Tibial nerve (tissue), 4 donors: ENCODE data around the gene PCSK5. TPM values are rescaled to one million over a fixed set of nuclear protein-coding genes. Genes with fewer than 3 reads are reported as not detected.
"Not testable (repeated sequence)": the region's sequence is repeated elsewhere in the genome, so short reads cannot be mapped to it uniquely, and the experiment has no call there.

Source experiments
- DNase-seq, 2 donors: peaks; one replicate each; pipeline ENCODE4 v3.0.0-alpha.2; 2019; ENCODE audit warnings: low spot score in 2 of 2
- H3K27ac ChIP-seq, 4 donors: fragments of 200-600 bp; sonication (generic) in 3 of 4; one replicate each; pipeline ENCODE4 v1.5.1; 2017 to 2019; ENCODE audit warnings: mild to moderate bottlenecking in 1 of 4
- H3K27me3 ChIP-seq, 2 donors: fragments of 200-600 bp; sonication (generic) in 1 of 2; one replicate each; pipeline versions ENCODE4 v1.5.1 to v1.6.0; 2017 to 2019
- H3K36me3 ChIP-seq, 3 donors: fragments of 200-600 bp; sonication (generic); one replicate each; pipeline ENCODE4 v1.5.1; 2018 to 2019
- H3K4me1 ChIP-seq, 4 donors: fragments of 200-600 bp; sonication (generic) in 3 of 4; one replicate each; pipeline ENCODE4 v1.5.1; 2017 to 2019
- H3K4me3 ChIP-seq, 4 donors: fragments of 200-600 bp; sonication (generic) in 3 of 4; one replicate each; pipeline ENCODE4 v1.5.1; 2017 to 2019; ENCODE audit warnings: mild to moderate bottlenecking in 1 of 4, moderate library complexity in 1 of 4
- H3K9me3 ChIP-seq, 4 donors: fragments of 200-600 bp; sonication (generic) in 3 of 4; one replicate each; pipeline ENCODE4 v1.5.1; 2017 to 2019
- EP300 ChIP-seq, 2 donors: sonication (generic); formaldehyde crosslinking; IDR thresholded peaks; one replicate each; pipeline ENCODE4 v1.6.1; 2017; ENCODE audit warnings: antibody characterized with exemption in 2 of 2, mild to moderate bottlenecking in 1 of 2
- POLR2A ChIP-seq, 2 donors: fragments of 450-650 bp; IDR thresholded peaks; one replicate each; pipeline ENCODE4 v1.6.1; 2017; ENCODE audit warnings: antibody characterized with exemption in 2 of 2, mild to moderate bottlenecking in 2 of 2, moderate library complexity in 2 of 2
- WGBS, 2 donors: methylation state at CpG; one replicate each; pipeline ENCODE4 v1.1.5; 2018; 5-methylcytosine and 5-hydroxymethylcytosine counted together
- total RNA-seq, 4 donors: library from RNA; depleted of rRNA; stranded (reverse); fragments of >200 nt; gene quantifications; one replicate each; pipeline ENCODE4 v1.1.0, GENCODE V29; 2016
- TF ChIP-seq, protein P1 (sequence below), 5 experiments: fragments of 200-600 bp in 3 of 5; fragments of 450-650 bp in 2 of 5; sonication (generic) in 3 of 5; IDR thresholded peaks; one replicate each; pipeline ENCODE4 v1.5.1; 2016 to 2019; ENCODE audit warnings: antibody characterized with exemption in 5 of 5, mild to moderate bottlenecking in 3 of 5, moderate library complexity in 2 of 5

Gene PCSK5
- total RNA-seq, 4 donors from 2014 or later: 12.5 to 32.7 (median 23.0) TPM

DNA sequence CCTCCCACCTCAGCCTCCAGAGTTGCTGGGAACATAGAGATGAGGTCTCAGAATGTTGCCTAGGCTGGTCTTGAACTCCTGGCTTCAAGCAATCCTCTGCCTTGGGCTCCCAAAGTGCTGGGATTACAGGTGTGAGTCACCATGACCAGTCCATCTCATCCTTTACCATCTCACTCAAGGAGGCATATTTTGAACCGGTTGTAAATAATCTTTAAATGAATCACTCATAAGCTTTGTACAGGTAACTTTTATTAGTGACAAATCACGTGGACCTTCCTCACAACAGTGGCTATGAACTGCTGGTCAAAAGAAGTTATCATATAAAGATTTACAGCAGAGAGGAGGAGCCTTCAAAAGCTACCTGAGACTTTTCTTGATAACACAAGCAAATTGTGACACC, 433.0 kb downstream of the PCSK5 start:
- Histone ChIP-seq H3K4me3 (no peak overlapping the region), H3K4me1 (no peaks in the 10 kb centered on the region), H3K9me3 (no peaks in the 10 kb centered on the region), H3K27ac (no peak overlapping the region), H3K27me3 (no peaks in the 10 kb centered on the region), H3K36me3 (no peaks in the 10 kb centered on the region)
- WGBS, 2 donors: 78 to 93% methylated on average over 2 of the region's 2 CpGs
- no peak for DNase-seq
- TF ChIP-seq POLR2A (IDR thresholded peaks at IDR 0.05) (no peak), EP300 (IDR thresholded peaks at IDR 0.05) (no peak)
- TF ChIP-seq, protein P1, sequence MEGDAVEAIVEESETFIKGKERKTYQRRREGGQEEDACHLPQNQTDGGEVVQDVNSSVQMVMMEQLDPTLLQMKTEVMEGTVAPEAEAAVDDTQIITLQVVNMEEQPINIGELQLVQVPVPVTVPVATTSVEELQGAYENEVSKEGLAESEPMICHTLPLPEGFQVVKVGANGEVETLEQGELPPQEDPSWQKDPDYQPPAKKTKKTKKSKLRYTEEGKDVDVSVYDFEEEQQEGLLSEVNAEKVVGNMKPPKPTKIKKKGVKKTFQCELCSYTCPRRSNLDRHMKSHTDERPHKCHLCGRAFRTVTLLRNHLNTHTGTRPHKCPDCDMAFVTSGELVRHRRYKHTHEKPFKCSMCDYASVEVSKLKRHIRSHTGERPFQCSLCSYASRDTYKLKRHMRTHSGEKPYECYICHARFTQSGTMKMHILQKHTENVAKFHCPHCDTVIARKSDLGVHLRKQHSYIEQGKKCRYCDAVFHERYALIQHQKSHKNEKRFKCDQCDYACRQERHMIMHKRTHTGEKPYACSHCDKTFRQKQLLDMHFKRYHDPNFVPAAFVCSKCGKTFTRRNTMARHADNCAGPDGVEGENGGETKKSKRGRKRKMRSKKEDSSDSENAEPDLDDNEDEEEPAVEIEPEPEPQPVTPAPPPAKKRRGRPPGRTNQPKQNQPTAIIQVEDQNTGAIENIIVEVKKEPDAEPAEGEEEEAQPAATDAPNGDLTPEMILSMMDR (IDR thresholded peaks at IDR 0.05): no peak

DNA sequence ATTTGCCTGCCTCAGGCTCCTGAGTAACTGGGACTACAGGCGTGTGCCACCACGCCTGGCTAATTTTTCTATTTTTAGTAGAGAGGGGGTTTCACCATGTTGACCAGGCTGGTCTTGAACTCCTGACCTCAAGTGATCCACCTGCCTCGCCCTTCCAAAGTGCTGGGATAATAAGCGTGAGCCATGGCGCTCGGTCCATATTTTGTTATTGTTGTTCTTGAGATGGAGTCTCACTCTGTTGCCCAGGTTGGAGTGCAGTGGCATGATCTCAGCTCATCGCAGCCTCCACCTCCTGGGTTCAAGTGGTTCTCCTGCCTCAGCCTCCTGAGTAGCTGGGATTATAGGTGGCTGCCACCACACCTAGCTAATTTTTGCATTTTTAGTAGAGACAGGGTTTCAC, 433.6 kb downstream of the PCSK5 start:
- H3K4me1 ChIP-seq, H3K27me3 ChIP-seq, H3K36me3 ChIP-seq, DNase-seq, H3K27ac ChIP-seq, H3K4me3 ChIP-seq, H3K9me3 ChIP-seq: not testable (repeated sequence)
- 95 to 98% methylated on average over 6 to 7 of the region's 7 CpGs for WGBS, 2 donors

DNA sequence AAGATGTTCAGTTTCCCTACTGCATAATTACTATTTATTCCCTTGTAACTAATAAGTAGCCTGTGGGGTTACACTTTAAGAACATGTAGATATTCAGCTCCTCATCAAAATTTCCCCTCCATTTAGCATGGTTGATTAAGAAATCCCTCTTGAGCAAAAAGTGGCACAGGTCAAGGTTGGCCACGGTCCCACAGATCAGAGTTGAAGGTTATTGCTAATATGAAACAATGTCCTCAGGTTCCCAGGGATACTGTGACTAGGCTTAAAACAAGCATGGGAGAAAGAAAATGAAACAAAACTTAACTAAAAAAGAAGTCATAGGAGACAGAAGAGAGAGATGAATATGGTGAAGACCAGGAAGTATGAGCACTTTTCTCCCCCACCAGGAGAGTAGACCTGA, 439.6 kb downstream of the PCSK5 start:
- whole genome bisulfite sequencing, 2 donors: 70 to 71% methylated on average over 1 of the region's 1 CpG
- no peaks in the 10 kb centered on the region for H3K36me3 ChIP-seq
- TF ChIP-seq, protein P1 (IDR thresholded peaks at IDR 0.05): no peak
- TF ChIP-seq EP300 (IDR thresholded peaks at IDR 0.05): no peak
- no peaks in the 10 kb centered on the region for H3K4me1 ChIP-seq
- H3K27me3 ChIP-seq: no peaks in the 10 kb centered on the region
- no peak overlapping the region for H3K4me3 ChIP-seq
- H3K27ac ChIP-seq: no peak overlapping the region
- no peak for DNase-seq
- H3K9me3 ChIP-seq: no peaks in the 10 kb centered on the region

DNA sequence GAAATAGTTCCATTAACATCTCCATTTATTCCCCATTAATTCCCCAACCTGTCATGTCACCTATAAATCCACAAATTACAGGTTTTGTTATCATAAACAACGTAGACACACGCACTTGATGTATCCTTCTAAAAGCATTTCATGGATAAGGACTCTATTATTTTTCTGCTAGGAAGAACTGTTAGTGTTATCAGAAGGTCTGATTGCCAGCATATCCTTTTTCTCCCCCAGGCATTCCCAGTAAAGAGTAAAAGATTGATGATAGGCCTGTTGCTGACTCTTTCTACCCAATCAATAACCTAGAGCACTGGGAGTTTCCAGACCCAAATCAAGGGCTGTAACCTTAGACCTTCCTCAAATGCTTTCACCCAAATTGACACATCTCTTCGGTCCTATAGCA, 442.9 kb downstream of the PCSK5 start:
- no peaks in the 10 kb centered on the region for H3K4me1 ChIP-seq
- TF ChIP-seq EP300 (IDR thresholded peaks at IDR 0.05) (no peak), POLR2A (IDR thresholded peaks at IDR 0.05) (no peak)
- DNase-seq: no peak
- no peaks in the 10 kb centered on the region for H3K27me3 ChIP-seq
- no peak overlapping the region for H3K27ac ChIP-seq
- H3K36me3 ChIP-seq: no peaks in the 10 kb centered on the region
- H3K4me3 ChIP-seq: no peak overlapping the region
- H3K9me3 ChIP-seq: no peaks in the 10 kb centered on the region
- WGBS, 2 donors: 67 to 73% methylated on average over 3 of the region's 3 CpGs

DNA sequence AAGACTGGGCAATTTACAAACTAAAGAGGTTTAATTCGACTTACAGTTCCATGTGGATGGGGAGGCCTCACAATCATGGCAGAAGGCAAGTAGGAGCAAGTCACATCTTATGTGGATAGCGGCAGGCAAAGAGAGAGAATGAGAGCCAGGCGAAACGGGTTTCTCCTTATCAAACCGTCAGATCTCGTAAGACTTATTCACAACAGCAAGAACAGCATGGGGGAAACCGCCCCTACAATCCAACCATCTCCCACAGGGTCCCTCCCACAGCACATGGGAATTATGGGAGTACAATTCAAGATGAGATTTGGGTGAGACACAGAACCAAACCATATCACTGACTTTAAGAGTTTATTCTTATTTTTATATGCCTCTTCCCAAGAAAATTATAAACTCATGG, 443.5 kb downstream of the PCSK5 start:
- Histone ChIP-seq H3K4me3 (no peak overlapping the region), H3K27ac (no peak overlapping the region), H3K36me3 (no peaks in the 10 kb centered on the region), H3K4me1 (no peaks in the 10 kb centered on the region), H3K9me3 (no peaks in the 10 kb centered on the region), H3K27me3 (no peaks in the 10 kb centered on the region)
- DNase-seq: no peak
- 81 to 88% methylated on average over 7 of the region's 7 CpGs for WGBS, 2 donors
- no peak for TF ChIP-seq POLR2A (IDR thresholded peaks at IDR 0.05)
- no peak for TF ChIP-seq EP300 (IDR thresholded peaks at IDR 0.05)
- TF ChIP-seq, protein P1 (IDR thresholded peaks at IDR 0.05): no peak

DNA sequence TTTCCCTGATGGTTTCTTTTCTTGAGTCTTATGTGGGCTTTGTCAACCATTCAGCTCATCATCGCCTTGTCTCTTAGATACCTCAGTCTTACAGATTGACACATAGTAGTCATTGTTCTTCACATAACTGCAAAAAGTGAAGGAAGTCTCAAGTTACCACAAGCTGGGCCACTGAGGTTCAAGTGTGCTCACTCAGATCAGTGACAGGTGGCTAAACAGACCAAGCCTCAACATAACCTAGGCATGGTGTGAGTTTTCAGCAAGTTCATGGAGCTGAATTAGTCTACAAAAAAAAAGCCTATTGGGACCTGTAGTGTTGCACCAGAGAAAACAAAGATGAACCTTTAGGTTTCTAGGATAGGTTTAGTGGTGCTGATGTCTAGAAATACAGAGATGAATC, 445.6 kb downstream of the PCSK5 start:
- Histone ChIP-seq H3K9me3 (no peaks in the 10 kb centered on the region), H3K4me1 (no peaks in the 10 kb centered on the region), H3K4me3 (no peak overlapping the region), H3K27ac (no peak overlapping the region), H3K36me3 (no peaks in the 10 kb centered on the region), H3K27me3 (no peaks in the 10 kb centered on the region)
- DNase-seq: no peak
- WGBS, 2 donors: 90 to 97% methylated on average over 1 of the region's 1 CpG
- TF ChIP-seq EP300 (IDR thresholded peaks at IDR 0.05): no peak
- TF ChIP-seq POLR2A (IDR thresholded peaks at IDR 0.05): no peak
- TF ChIP-seq, protein P1 (IDR thresholded peaks at IDR 0.05): no peak
